H1 (cell line): ENCODE results near the gene CDH22. TPM values are rescaled to one million over a fixed set of nuclear protein-coding genes. Genes with fewer than 3 reads are reported as not detected.

Experiments
- CHD7 ChIP-seq: fragments of 300-600 bp; sonication (generic); IDR thresholded peaks from 2 replicates; pipeline ENCODE4 v1.7.1; 2012; ENCODE audit warnings: low read length, moderate library complexity, mild to moderate bottlenecking, inconsistent platforms; ENCODE audit not compliant: insufficient replicate concordance
- CREB1 ChIP-seq: IDR thresholded peaks from 2 replicates; pipeline ENCODE4 v1.6.1; 2012; ENCODE audit warnings: inconsistent platforms
- POU5F1 ChIP-seq: IDR thresholded peaks from 2 replicates; pipeline ENCODE4 v1.6.1; 2011; ENCODE audit warnings: low read depth, mild to moderate bottlenecking, low read length, moderate library complexity
- SP4 ChIP-seq: IDR thresholded peaks from 2 replicates; pipeline ENCODE4 v1.6.1; 2012; ENCODE audit warnings: low read length, inconsistent platforms
- TBP ChIP-seq: IDR thresholded peaks from 2 replicates; pipeline ENCODE4 v1.6.1; 2011; ENCODE audit warnings: low read depth, low read length, improper control_type of control experiment
- TEAD4 ChIP-seq: IDR thresholded peaks from 2 replicates; pipeline ENCODE4 v1.6.1; 2012; ENCODE audit warnings: low read depth, low read length, inconsistent platforms, mixed read lengths
- USF2 ChIP-seq: IDR thresholded peaks from 2 replicates; pipeline ENCODE4 v1.6.1; 2011; ENCODE audit warnings: low read length, improper control_type of control experiment
- polyA plus RNA-seq, 7 experiments: library from polyadenylated mRNA; depleted of rRNA in 3 of 7; stranded (reverse) in 5 of 7; unstranded in 2 of 7; fragments of >200 nt in 5 of 7; fragments of 200-250 nt in 2 of 7; gene quantifications; 1 replicate in 5 of 7; 2 replicates in 1 of 7; 4 replicates in 1 of 7; pipeline versions ENCODE4 v1.2.1 to v1.2.3, GENCODE V29; 2011 to 2013; ENCODE audit warnings: missing spikeins in 2 of 7, mixed read lengths in 2 of 7
- total RNA-seq: library from RNA; stranded (reverse); fragmentation: NEBNext Ultra II Directional; extraction: Animal tissue kit (Norgen Biotek cat#: 25700); gene quantifications from 2 replicates; pipeline ENCODE4 v1.2.1, GENCODE V29; 2021

Gene CDH22
- total and polyA plus RNA-seq, 2 of the 8 experiments (the other 6 are each of a cell fraction or from before 2014, with no cell fraction given), result 0.35 to 0.39 TPM

- TF ChIP-seq CHD7 (no peak), TEAD4 (no peak), POU5F1 (no peak), USF2 (no peak), TBP (no peak), CREB1 (no peak), SP4 (no peak)
- TF ChIP-seq, all 59 proteins: peak for 0
Measured at GRCh38 chr20:46276531-46276930, 31.8 kb downstream of the CDH22 start (continued).
